B cell (primary cell): ENCODE measurements around the gene NR5A1. TPM values are rescaled to one million over a fixed set of nuclear protein-coding genes. Genes with fewer than 3 reads are reported as not detected.
A peak's percentile ranks its signal among the peaks of the same experiment; 100 is the strongest.

Source experiments
- ATAC-seq: fragments of 200-7000 bp; cut with Tn5 transposase; one replicate; pipeline ENCODE4 v1.10.0; 2021; ENCODE audit warnings: low read depth, mild to moderate bottlenecking, moderate number of reproducible peaks, moderate library complexity
- CTCF ChIA-PET: fragments of 350-600 bp; sonication (Branson Sonifier 250); formaldehyde crosslinking; loops from one replicate; lab custom pipeline; 2021; ENCODE audit warnings: antibody characterized with exemption, inconsistent platforms; lab: Charles Lee
- POLR2A ChIA-PET: fragments of 350-600 bp; sonication (Branson Sonifier 250); formaldehyde crosslinking; loops from one replicate; lab custom pipeline; 2021; ENCODE audit warnings: antibody characterized with exemption; lab: Charles Lee
- DNase-seq: peaks from one replicate; pipeline ENCODE4 v3.0.0; 2013
- H2AFZ ChIP-seq: 2 replicates; pipeline ENCODE4 v1.6.1; 2012; ENCODE audit warnings: mild to moderate bottlenecking, low read depth, low read length; ENCODE audit not compliant: insufficient read depth, poor library complexity, severe bottlenecking
- H3K27ac ChIP-seq, 2 donors: 1 replicate in 1 of 2; 2 replicates in 1 of 2; pipeline ENCODE4 v1.5.1; 2012 to 2013; ENCODE audit warnings: low read length in 2 of 2, mild to moderate bottlenecking in 2 of 2, moderate library complexity in 1 of 2
- H3K27me3 ChIP-seq, 4 experiments: fragments of 200-600 bp in 1 of 4; sonication (generic) in 1 of 4; replicated peaks in 1 of 4; 1 replicate in 2 of 4; 2 replicates in 2 of 4; pipeline versions ENCODE4 v1.6.1 to v1.7.0; 2013 to 2016; ENCODE audit warnings: low read length in 3 of 4, mild to moderate bottlenecking in 2 of 4, mixed read lengths in 1 of 4, moderate library complexity in 1 of 4; ENCODE audit not compliant: insufficient read depth in 4 of 4, control insufficient read depth in 3 of 4; ENCODE audit errors: control extremely low read depth in 1 of 4
- H3K36me3 ChIP-seq, 2 experiments: replicated peaks in 1 of 2; 1 replicate in 1 of 2; 2 replicates in 1 of 2; pipeline versions ENCODE4 v1.6.1 to v1.7.1; 2013; ENCODE audit warnings: low read length in 1 of 2; ENCODE audit not compliant: insufficient read depth in 2 of 2, control insufficient read depth in 1 of 2; ENCODE audit errors: control extremely low read depth in 1 of 2, extremely low read depth in 1 of 2
- H3K4me1 ChIP-seq, 2 donors: fragments of 200-600 bp in 1 of 2; sonication (generic) in 1 of 2; 1 replicate in 1 of 2; 2 replicates in 1 of 2; pipeline versions ENCODE4 v1.5.1 to v1.6.1; 2013 to 2017; ENCODE audit warnings: low read length in 2 of 2; ENCODE audit not compliant: control insufficient read depth in 2 of 2, insufficient read depth in 2 of 2
- H3K4me2 ChIP-seq: replicated peaks from 2 replicates; pipeline ENCODE3; 2012; ENCODE audit warnings: mild to moderate bottlenecking, low read depth, low read length; ENCODE audit not compliant: poor library complexity, severe bottlenecking
- H3K4me3 ChIP-seq, 5 experiments: fragments of 200-600 bp in 1 of 5; sonication (generic) in 1 of 5; 1 replicate in 3 of 5; 2 replicates in 2 of 5; pipeline versions ENCODE4 v1.5.1 to v1.7.0; 2011 to 2016; ENCODE audit warnings: low read length in 4 of 5, mild to moderate bottlenecking in 4 of 5, low read depth in 2 of 5, control low read depth in 1 of 5, moderate library complexity in 1 of 5; ENCODE audit not compliant: insufficient read depth in 1 of 5; ENCODE audit errors: control extremely low read depth in 1 of 5, extremely low read depth in 1 of 5
- H3K79me2 ChIP-seq: fragments of 200-600 bp; sonication (generic); one replicate; pipeline ENCODE4 v1.6.0; 2016; ENCODE audit warnings: low read length; ENCODE audit not compliant: control insufficient read depth, insufficient read depth
- H3K9ac ChIP-seq: fragments of 200-600 bp; sonication (generic); 2 replicates; pipeline ENCODE4 v1.6.1; 2017; ENCODE audit warnings: mild to moderate bottlenecking, low read length, moderate library complexity
- H3K9me3 ChIP-seq, 3 donors: one replicate each; pipeline versions ENCODE4 v1.6.1 to v1.7.1; 2013; ENCODE audit warnings: low read length in 2 of 3; ENCODE audit not compliant: control insufficient read depth in 2 of 3, insufficient read depth in 1 of 3; ENCODE audit errors: control extremely low read depth in 1 of 3
- H4K20me1 ChIP-seq: 2 replicates; pipeline ENCODE4 v1.6.0; 2012; ENCODE audit warnings: mild to moderate bottlenecking, low read length; ENCODE audit not compliant: insufficient read depth, control insufficient read depth, poor library complexity, severe bottlenecking
- H3K27ac Mint-ChIP-seq: one replicate; pipeline ENCODE4 v1.8.0; 2021; ENCODE audit warnings: mixed read lengths
- H3K27me3 Mint-ChIP-seq: one replicate; pipeline ENCODE4 v1.8.0; 2021; ENCODE audit warnings: mixed read lengths
- H3K4me1 Mint-ChIP-seq: one replicate; pipeline ENCODE4 v1.8.0; 2021; ENCODE audit warnings: mixed read lengths
- H3K4me3 Mint-ChIP-seq: one replicate; pipeline ENCODE4 v1.8.0; 2021; ENCODE audit warnings: mixed read lengths
- H3K9me3 Mint-ChIP-seq: one replicate; pipeline ENCODE4 v1.8.0; 2022; ENCODE audit warnings: mixed read lengths; ENCODE audit not compliant: insufficient read depth
- EZH2 ChIP-seq: IDR thresholded peaks from 2 replicates; pipeline ENCODE4 v1.6.1; 2012; ENCODE audit warnings: borderline replicate concordance, low read depth, mild to moderate bottlenecking, moderate library complexity, low read length; ENCODE audit not compliant: insufficient read depth, poor library complexity, severe bottlenecking
- WGBS: methylation state at CpG from one replicate; pipeline ENCODE4 v1.1.5; 2013; ENCODE audit warnings: missing lambda C conversion rate; ENCODE audit not compliant: insufficient coverage; 5-methylcytosine and 5-hydroxymethylcytosine counted together
- intact Hi-C: fragments of 100-400 bp; cut with micrococcal nuclease; formaldehyde crosslinking; loops from one replicate; pipeline ENCODE4 v1.10.0; 2022
- polyA plus RNA-seq: library from polyadenylated mRNA; depleted of rRNA; stranded (reverse); fragments of >200 nt; gene quantifications from 2 replicates; pipeline ENCODE4 v1.2.3, GENCODE V29; 2012
- total RNA-seq, 2 donors: library from RNA; stranded (reverse); fragments of 120-200 nt in 1 of 2; gene quantifications; 1 replicate in 1 of 2; 2 replicates in 1 of 2; pipeline versions ENCODE4 v1.2.3 to v1.2.4, GENCODE V29; 2013 to 2022
- TF ChIP-seq, protein P1 (sequence below): fragments of 200-600 bp; IDR thresholded peaks from one replicate; pipeline ENCODE4 v1.8.0; 2022; ENCODE audit warnings: antibody characterized with exemption, mild to moderate bottlenecking

Gene NR5A1
- total and polyA plus RNA-seq, 2 donors (not counting 1 experiment from before 2014, with no cell fraction given) = not detected

DNA sequence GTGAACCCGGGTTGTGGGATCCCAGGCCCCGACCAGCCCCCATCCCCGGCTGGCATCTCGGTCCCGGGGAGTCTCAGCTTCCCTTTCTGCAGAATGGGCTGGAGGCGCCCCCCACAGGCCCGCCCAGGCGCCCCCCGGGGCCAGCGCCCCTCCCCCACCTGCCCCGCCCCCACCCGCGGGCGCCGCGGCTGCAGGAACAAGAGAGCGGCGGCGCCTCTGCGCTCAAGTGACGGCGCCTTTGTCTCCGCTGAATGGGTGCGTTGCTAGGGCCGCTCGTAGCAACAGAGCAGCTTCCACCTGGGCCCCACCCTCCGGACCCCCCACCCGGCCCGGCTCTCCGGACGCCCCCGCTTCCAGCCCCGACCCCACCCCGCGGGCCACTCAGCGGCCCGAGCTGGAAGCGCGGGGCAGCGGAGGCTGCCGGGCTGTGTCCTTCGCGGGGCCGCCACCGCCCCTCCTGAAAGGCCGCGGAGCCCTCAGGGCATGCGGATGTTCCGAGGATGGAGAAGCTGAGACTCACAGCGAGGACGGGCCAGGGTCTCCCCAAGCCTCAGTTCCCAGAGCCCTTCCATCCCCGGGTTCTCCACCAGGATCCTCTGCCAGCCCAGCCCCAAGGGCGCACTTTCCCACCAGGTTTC lies 29.4 kb downstream of the NR5A1 start:
- WGBS = 24% methylated on average over 44 of the region's 53 CpGs
- H3K27me3 ChIP-seq = peaks cover 0 to 36% (median 8%) of the 10 kb centered on the region in 4 experiments
- TF ChIP-seq, protein P1, sequence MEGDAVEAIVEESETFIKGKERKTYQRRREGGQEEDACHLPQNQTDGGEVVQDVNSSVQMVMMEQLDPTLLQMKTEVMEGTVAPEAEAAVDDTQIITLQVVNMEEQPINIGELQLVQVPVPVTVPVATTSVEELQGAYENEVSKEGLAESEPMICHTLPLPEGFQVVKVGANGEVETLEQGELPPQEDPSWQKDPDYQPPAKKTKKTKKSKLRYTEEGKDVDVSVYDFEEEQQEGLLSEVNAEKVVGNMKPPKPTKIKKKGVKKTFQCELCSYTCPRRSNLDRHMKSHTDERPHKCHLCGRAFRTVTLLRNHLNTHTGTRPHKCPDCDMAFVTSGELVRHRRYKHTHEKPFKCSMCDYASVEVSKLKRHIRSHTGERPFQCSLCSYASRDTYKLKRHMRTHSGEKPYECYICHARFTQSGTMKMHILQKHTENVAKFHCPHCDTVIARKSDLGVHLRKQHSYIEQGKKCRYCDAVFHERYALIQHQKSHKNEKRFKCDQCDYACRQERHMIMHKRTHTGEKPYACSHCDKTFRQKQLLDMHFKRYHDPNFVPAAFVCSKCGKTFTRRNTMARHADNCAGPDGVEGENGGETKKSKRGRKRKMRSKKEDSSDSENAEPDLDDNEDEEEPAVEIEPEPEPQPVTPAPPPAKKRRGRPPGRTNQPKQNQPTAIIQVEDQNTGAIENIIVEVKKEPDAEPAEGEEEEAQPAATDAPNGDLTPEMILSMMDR = no peak
- no peak for TF ChIP-seq EZH2
- no peak overlapping the region for H3K27ac Mint-ChIP-seq
- no peak overlapping the region for H2AFZ ChIP-seq
- no peak for DNase-seq
- H4K20me1 ChIP-seq = no peaks in the 10 kb centered on the region
- H3K9me3 ChIP-seq = peaks cover 0 to 4% (median 0%) of the 10 kb centered on the region in 3 donors
- H3K4me1 Mint-ChIP-seq = no peaks in the 10 kb centered on the region
- H3K79me2 ChIP-seq = no peaks in the 10 kb centered on the region
- H3K27ac ChIP-seq = no peak overlapping the region
- no peak overlapping the region for H3K4me3 Mint-ChIP-seq
- POLR2A ChIA-PET = interaction anchor here (0.6 kb wide), 1 partner anchor 15 kb away, joined by 3 read pairs; no protein-coding TSS in a partner anchor
- intact Hi-C loops = no loop called here
- H3K4me2 ChIP-seq = peak overlapping the region; percentile 15
- H3K36me3 ChIP-seq = no peaks in the 10 kb centered on the region
- CTCF ChIA-PET = no interaction called here
- H3K9ac ChIP-seq = no peak overlapping the region
- H3K4me1 ChIP-seq = peaks cover 0 to 5% of the 10 kb centered on the region in 2 donors
- H3K4me3 ChIP-seq = no peak overlapping the region
- H3K9me3 Mint-ChIP-seq = no peaks in the 10 kb centered on the region
- peaks cover 19% of the 10 kb centered on the region for H3K27me3 Mint-ChIP-seq
- ATAC-seq = no peak

DNA sequence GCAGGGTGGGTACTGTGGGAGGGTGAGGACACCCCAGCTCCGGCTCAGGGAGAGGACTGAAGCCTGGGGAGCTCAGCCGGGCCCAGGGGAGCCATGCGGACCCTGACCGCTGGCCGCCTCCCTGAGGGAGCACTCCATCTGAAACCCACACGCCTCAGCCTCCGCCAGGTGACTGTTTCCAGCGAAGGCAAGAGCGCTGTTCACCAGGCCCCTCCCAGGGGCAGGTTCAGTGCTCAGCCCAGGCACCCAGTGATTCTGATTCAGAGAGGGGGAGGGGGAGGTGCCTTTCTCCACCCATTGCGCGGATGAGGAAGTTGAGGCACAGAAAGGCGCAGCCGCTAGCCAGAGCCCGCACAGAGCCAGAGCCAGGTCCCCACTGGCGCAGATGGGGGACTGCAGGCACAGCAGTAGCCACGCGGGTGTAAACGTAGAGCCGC lies 30.0 kb downstream of the NR5A1 start:
- H3K27ac Mint-ChIP-seq = no peak overlapping the region
- WGBS = 46% methylated on average over 19 of the region's 19 CpGs
- Histone ChIP-seq H3K4me2 (peak overlapping the region; percentile 15), H2AFZ (no peak overlapping the region), H3K79me2 (no peaks in the 10 kb centered on the region), H3K4me3 (no peak overlapping the region), H3K27me3 (peaks cover 0 to 36% (median 8%) of the 10 kb centered on the region in 4 experiments), H3K9me3 (peaks cover 0 to 4% (median 0%) of the 10 kb centered on the region in 3 donors), H3K36me3 (no peaks in the 10 kb centered on the region), H3K9ac (no peak overlapping the region), H3K27ac (no peak overlapping the region), H4K20me1 (no peaks in the 10 kb centered on the region), H3K4me1 (peaks cover 0 to 5% of the 10 kb centered on the region in 2 donors)
- H3K4me3 Mint-ChIP-seq = no peak overlapping the region
- H3K4me1 Mint-ChIP-seq = no peaks in the 10 kb centered on the region
- POLR2A ChIA-PET = no interaction called here
- no peak for DNase-seq
- no peak for TF ChIP-seq EZH2
- H3K9me3 Mint-ChIP-seq = no peaks in the 10 kb centered on the region
- ATAC-seq = no peak
- H3K27me3 Mint-ChIP-seq = peaks cover 19% of the 10 kb centered on the region
- intact Hi-C loops = no loop called here
- CTCF ChIA-PET = no interaction called here
